TTC549 (cell line): ENCODE data around the gene LIF.

ENCODE experiments used
- FAIRE-seq: peaks from 2 replicates; lab custom pipeline; 2012; peaks lifted over from hg19 to GRCh38; lab: Jason Lieb, UNC

LIF gene

DNA sequence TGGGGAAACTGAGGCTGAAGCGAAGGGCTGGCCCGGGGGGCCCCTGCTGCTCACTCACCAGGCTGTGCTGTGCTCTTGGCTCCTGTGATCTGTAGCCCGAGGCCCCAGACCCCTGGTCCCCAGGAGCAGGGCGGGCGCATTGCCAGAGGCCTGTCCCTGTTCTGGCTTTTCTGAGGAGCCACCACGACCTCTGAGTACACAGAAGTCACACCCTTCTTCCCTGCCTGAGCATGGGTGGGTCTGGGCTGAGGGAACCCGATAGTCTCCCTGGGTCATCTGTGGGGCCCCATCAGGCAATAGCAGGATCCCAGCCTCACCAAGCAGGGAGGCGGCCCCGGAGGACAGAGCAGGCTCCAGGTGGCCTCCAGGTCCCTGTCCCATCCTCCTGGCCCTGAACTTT, 37.6 kb upstream of the LIF start:
- no peak for FAIRE-seq

DNA sequence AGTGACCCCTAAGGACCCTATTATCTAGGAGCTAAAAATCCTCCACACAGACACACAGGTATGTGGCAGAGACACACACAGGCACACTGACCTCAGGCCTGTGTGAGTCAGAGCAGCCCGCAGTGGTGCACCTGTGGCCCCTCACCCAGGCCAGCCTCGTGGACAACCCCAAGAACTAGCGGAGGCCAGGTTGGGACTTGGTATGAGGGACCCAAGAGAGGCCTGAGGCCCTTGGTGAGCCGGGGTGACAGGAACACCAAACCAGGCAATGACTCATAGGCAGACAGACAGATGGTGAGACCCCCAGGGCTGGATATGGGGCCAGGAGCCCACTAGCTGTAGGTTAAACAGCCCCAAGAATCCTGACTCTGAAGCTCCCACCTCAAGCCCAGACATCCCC, 36.8 kb upstream of the LIF start:
- no peak for FAIRE-seq

DNA sequence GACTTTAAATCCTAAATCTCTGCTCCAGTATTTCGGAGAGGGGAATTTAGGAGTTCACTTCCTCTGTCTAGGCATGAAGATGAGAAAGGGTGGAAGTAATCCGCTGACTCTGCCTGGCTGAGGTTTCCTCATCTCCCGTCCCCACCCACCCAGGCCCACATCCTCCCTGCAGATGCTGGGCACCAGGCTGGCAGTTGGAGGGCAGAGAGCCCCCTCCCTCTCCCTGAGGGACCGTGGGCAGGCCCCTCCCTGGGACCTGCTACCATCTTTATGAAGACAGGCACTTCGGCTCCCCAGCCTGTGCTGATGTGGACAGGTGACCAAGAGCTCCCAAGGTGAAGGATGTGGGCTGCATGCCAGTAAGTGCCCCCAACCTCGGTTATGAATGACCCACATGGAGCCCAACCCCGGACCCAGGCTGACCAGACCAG, 36.1 kb upstream of the LIF start:
- FAIRE-seq, result no peak

DNA sequence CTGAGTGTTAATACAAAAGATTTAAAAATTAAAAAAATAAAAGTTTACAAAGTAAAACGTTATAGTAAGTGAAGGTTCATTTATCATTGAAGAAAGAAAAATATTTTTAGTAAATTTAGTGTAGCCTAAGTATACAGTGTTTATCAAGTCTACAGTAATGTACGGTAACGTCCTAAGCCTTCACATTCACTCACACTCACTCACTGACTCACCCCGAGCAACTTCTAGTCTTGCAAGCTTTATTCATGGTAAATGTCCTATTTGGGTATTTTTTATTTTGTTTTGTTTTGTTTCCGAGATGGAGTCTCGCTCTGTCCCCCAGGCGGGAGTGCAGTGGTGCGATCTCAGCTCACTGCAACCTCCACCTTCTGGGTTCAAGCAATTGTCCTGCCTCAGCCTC, 33.9 kb upstream of the LIF start:
- no peak for FAIRE-seq

DNA sequence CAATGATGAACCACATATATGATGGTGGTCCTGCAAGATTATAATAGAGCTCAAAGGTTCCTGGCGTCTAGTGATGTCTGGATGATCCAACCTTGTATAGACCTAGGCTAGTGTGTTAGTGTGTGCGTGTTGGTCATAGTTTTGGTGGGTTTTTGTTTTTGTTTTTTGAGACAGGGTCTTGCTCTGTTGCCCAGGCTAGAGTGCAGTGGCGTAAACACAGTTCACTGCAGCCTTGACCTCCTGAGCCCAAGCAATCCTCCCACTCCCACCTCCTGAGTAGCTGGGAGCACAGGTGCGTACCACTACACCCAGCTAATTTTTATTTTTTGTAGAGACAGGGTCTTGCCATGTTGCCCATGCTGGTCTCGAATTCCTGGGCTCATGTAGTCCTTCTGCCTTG, 33.4 kb upstream of the LIF start:
- FAIRE-seq, result no peak

DNA sequence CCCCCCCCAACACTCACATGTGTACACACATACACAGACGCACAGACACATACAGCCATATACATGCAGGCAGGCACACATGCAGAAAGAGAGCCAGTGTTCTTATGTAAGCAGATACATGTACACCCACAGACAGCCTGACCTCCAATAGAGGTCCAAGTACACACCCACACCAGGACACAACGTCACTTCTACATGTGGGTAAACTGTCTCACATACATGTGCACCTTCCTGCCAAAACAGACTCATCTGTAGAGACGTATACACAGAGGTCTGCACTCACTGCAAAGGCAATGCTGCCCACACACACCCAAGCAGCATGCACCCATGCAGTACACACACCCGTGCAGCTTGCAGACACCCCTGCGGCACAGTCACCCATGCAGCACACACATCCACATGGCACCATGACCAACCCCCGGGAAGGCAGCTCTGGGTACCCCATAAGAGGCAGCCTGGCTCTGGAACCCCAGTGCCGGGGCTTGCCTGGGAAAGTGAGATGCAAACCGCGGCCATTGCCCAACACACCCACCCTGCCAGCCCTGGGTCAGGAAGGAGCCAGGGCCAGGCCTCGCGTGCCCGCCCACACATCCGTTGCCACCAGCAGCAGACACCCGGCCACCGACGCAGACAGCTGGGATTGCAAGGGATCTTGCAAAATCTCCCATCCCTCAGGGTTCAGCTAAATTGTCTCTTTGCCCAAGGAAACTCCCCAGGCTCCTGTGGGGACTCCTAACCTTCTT, 32.7 kb upstream of the LIF start:
- no peak for FAIRE-seq

DNA sequence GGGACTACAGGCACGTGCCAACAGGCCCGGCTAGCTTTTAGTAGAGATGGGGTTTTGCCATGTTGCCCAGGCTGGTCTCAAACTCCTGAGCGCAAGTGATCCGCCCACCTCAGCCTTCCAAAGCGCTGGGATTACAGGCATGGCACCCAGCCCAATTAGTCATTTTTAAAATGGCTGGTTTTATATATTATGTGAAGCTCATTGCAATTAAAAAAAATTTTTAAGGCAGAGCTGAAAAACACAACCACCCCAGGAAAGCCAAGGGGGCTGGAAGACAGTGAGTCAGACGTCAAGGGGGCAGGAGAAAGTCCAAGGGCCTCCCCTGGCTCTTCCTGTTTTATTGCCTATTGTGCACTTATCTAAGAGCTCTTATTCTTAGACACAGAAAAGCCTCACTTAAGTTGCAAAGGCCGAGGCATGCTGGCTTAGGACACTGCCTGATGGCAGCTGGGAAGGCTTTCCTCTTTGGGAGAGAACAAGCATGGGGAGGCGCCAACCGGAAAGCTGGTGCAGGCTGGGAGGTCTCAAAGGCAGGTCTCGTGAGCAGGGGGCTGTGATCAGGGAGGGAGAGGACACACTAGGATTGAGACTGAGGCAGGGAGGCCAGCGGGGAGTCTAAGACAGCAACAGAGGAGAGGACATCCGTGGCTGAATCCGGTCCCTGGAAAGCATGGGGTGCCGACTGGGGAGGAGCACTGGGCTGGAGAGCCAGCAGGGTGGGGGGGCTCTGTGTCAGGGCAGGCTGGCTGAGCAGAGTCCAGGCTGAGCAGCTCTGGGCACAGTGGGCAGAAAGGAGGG, 31.2 kb upstream of the LIF start:
- FAIRE-seq, result no peak

DNA sequence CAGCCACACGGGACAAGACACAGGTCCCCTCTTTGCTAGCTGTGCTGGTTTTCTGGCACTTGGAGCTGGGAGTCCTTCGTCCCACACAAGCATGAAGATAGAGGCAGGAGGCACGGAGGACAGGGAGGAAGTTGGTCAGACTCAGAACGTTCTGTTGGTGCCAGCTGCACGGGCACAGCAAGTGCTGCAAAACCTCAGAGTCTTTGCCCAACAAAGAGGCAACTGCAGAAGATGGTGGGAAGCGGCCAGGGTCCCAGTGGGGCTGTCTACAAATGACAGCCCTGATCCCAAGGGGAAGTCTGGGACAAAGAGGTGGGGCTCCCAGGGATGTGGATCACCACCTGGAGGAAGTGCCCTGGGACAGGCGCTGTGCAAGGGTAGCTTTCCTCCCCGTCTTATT, 29.5 kb upstream of the LIF start:
- no peak for FAIRE-seq

DNA sequence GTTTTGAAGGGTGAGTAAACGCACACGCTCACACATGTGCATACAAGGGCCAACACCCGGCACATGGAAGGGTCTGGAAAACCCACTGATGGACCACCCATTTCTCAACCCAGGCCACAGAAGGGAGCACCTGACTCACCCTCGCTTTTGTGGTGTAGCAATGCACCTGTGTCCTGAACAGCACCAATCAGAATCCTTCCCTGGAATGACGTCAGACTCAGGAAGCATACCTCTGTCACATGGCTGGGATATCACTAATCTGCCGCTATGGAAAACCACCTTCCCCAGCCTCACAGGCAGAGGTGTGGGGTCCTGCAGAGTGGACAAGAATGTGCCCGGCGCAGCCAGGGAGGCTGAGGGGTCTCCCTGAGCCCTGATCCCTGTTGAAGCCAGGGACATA, 29.1 kb upstream of the LIF start:
- FAIRE-seq, result no peak

DNA sequence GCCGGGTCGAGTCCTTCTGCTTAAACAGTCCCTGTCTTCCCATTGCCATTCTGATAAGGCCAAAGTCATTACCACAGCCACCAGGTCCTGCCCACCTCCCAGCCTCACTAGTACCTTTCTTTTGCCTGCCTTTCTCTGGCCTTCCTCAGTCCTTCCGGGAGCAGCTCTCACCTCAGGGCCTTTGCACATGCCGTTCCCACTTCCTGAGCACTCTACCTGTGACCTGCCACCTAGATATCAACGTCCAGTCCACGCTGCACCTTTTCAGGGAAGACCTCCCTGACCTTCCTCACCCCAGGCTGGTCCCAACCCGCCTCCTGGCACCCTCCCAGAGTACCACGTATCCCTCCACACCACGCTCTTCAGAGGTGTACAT, 27.9 kb upstream of the LIF start:
- no peak for FAIRE-seq

DNA sequence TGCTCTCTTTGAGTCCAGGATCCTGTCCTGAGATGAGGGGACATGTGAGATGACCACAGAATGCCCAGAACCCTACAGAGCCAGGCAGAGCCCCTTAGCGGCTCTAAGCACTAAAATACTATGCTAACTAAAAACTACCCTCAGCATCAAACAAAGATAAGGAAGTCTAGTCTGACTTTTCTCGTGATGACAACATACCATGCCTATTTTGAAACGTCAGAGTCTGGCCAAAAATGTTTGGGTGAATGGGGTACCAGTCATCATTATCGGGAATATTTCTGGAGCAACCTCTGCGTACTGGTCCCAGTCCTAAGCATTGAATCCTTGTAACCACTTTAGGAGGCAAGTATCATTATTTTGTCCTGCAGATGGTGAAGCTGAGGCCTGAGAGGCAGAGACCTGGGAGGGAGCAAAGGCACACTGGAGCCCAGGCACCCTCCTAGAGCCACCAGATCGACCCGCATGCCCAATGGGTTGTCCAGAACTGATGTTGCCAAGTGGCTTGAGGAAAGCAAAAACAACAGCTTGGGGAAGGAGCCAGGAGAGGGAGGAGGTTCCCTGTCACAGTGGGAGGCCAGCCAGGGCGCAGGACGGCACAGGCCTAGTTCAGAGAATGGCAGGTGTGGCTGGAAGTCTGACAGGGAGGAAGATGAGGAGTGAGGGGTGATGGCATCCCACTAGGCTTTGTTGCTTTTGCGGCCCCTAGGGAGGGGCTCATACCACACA, 27.3 kb upstream of the LIF start:
- FAIRE-seq, result no peak

DNA sequence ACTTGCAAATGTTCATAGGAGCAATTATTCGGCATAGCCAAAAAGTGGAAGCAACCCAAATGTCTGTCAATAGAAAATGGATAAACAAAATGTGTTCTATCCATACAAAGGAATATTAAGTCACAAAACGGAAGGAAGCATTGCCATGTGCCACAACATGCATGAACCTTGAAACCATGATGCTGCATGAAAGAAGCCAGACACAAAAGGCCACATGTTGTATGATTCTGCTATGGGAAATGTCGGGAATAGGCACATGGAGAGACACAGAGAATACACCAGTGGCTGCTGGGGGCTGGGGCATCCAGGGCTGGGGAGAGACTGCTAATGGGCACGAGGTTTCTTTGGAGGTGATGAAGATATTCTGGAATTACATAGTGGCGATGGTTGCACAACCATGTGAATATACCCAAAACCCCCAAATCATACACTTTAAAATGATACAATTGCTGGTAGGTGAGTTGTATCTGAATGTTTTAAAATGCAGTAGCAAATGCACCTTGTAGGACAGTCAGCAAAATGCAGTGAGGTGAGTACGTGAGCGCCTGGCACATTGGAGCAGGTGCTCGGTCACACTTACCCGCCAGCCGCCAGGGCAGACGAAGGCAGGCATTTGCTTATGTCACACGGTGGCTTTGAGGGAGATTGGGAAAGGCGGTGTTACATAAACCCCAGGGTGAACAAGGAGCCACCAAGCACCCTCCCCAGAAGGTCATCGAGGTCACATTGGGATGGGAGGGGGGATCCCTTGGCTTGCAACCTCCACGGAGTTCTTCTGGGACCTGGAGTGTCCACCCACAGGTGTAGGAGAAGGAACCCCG, 26.4 kb upstream of the LIF start:
- no peak for FAIRE-seq

DNA sequence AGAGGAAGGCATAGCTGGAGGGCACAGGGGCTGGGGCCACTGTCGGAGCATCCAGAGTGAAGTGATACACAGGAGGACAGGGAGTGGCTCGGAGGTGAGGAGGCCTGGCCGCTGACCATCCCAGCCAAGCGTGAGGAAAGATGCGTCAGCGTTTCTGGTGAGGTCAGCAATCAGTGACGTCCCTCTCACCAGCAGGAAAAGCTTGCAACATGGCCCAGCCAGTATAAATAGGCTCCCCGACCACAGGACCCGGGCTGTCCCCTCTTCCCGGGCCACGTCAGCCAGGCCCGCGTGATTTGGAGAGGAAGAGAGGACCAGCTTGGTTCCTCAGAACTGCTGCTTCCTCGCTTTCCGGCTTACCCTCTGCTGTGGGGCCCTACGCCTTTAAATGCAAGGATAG, 24.3 kb upstream of the LIF start:
- FAIRE-seq, result no peak

DNA sequence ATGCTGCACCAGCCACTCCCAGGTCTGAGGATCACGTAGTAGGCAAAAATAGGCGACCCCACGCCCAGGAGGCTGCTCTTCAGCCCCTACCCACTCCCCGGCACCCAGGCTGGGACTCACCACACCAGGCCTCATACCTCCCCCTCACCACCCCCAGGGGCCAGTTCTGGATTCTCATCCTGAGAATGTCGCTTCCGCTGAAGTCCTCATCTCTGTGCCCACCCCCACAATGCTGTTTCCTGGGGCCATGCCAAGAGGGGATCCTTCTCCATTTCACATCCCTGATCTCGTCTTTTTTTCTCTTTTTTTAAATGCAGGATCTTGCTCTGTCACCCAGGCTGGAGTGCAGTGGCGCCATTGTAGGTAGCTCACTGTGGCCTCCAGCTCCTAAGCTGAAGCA, 21.8 kb upstream of the LIF start:
- no peak for FAIRE-seq

DNA sequence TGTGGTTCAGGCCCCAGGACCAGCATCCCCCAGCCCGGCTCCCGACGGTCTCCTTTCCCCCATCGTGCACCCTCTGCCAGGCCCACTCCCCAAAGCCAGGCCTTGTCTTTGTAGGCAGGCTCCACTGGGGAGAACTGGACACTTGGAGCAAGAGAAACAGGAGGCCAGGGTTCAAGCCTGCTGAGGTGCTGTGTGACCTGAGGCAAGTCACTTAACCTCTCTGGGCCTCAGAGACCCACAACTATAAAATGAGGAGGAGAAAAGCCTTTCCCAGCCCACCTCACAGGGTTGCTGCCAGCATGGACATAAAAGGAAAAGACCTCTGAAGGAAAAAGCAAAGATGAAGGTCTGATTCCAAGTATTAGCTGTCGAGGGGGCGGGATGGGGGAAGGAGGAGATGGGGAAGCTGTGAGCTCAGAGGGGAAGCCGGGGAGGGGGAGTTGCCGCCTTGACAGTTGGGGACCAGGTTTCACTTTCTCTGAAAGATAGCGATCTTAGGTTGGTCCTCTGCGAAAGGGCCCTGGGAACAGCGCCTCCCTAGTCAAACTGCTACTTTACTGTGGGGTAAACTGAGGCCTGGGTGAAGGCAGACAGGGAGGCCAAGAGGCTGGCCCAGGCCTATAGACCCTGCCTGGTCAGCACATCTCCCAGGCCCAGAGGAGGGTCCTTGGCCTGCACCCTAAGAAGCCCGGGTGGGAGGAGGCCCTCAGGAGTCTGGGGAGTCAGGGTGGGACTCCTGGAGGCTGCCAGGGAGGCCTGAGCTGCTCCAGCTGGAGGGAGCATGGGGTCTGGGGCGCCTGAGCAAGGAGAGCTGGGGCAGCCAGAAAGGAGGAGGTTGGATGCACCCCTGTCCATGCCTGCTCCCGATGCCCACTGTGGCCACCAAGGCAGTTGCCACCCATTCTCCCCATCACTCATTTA, 21.1 kb upstream of the LIF start:
- no peak for FAIRE-seq

DNA sequence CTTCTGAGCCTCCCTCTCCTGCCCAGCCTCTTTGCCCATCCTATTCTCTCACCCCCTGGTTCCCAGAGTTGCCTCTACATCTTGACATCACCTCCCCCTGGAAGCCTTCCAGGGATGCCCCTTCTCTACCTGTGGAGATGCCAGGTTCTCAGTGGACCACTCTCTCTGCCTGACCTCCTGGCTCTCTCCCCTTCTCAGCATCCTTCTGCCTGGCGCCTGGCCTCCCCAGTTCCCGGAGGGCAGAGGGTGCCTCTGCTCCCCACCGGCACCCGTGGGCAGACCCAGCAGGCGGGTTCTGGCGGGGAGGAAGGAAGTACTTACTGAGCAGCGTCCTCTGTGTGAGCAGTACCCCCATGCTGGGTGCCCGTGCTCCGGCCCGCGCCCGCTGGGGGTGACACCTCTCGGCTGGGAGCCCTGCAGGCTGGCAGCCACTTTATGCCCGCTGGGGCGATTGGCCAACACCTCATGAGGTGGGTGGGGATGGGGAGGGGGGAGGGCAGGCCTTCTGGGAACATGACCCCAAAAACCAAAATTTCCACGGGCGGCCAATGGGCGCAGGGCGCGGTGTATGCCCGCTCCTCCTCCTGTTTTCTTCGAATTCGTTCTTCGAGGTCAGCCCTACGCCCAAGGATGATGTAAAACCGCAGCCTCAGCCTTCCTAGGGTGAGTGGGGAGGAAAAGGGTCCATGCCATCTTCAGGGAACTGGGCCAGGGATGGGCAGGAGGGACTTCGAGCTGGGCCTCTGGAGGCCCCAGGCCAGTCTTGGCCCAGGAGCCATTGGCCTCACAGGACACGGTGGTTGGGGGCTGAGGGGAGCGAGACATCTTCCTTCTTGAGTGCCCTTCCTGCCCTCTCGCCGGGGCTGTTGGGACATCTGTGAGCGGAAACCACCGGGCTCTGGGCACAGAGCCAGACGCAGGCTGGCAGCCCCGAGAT, 20.2 kb upstream of the LIF start, which contains the start of gene OSM:
TSS of gene OSM (minus strand) at position 407 of the 937 bp plus-strand sequence. CDS start at position 355, 52 bp downstream.
- FAIRE-seq, result no peak

DNA sequence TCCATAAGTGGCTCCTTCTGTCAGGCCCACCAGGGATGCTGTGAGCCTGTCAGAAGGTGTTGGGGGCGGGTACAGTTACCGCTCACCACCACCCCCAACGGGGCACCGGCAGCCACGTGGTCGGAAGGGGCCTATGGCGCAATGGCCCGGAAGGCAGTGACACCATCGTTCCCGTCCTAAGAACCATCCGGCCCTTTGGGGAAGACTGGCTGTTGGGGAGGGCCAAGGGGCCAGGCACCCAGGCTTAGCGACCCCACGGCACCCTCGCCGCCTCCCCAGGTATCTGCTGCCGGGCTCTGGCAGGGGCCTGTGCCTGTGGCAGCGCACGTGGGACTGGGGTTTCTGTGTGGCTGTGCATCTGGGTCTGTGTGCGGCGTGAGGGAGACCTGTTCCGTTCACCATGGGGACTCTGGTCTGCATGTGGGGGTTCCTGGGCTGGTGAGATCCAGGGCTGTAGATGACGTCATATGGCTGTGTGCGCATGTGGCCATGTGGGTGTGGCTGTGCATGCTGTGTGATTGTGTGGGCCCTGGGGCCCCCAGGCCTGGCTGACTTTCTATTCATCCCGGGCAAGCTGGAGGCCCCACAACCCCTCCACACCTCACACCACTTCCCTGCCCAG, 19.4 kb upstream of the LIF start:
- FAIRE-seq, result no peak

DNA sequence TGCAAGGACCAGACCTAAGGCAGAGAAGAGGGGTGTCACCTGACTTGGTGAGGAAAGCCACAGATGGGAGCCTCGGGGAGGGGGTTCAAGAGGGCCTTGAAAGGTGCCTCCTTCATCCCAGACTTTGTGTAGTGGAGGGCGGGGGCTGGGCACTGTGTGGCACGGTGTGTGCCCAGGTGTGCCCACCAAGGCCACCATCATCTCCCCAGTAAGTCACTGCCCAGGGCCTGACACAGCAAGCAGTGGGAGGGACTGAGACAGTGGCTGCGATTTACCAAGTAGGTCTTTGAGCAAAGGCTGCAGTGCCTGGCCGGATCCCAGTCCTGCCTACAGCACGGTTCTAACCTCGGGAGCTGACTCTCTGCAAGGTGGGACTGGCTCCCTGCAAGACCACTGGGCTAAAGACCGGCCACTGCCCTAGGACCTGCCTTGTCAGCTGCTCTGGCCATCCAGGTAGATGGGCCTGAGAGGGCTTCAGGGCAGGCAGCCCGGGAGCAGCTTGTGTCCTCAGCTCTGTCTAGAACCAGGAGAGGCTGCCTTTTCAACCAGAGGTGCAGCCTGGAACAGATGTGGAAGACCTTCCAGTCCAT, 18.7 kb upstream of the LIF start:
- no peak for FAIRE-seq

DNA sequence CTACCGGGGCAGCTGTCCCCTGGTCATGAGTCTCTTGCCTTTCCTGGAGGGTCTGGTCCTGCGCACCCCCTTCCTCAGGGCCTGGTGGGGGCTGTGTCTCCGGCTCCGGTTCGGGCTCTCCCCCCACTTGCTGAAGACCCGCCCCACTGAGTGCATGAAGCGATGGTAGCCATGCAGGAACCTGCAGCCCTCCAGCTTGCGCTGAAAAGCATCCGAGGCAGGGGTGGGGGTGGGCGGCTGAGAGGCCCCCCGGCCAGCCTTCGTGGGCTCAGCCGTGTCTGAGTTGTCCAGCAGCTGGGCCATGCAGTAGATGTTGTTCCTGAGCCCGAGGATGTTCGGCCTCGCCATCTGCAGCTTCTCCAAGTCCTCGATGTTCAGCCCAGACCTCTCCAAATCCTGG, 17.3 kb upstream of the LIF start:
- no peak for FAIRE-seq
